Ectodermal cell (in vitro differentiated cells): ENCODE data around the gene ZNF491. TPM values are rescaled to one million over a fixed set of nuclear protein-coding genes. Genes with fewer than 3 reads are reported as not detected.
A peak's percentile ranks its signal among the peaks of the same experiment; 100 is the strongest.

Source experiments
- H3K27ac ChIP-seq: 2 replicates; pipeline ENCODE4 v1.7.0; 2013; ENCODE audit warnings: mild to moderate bottlenecking, low read depth, low read length; ENCODE audit not compliant: insufficient read depth, poor library complexity, severe bottlenecking
- H3K27me3 ChIP-seq: 2 replicates; pipeline ENCODE4 v1.7.0; 2013; ENCODE audit warnings: mild to moderate bottlenecking, low read length; ENCODE audit not compliant: insufficient read depth, control insufficient read depth, poor library complexity, severe bottlenecking
- H3K36me3 ChIP-seq: one replicate; pipeline ENCODE4 v1.7.0; 2013; ENCODE audit warnings: low read length; ENCODE audit not compliant: control insufficient read depth, insufficient read depth
- H3K4me1 ChIP-seq: one replicate; pipeline ENCODE4 v1.7.0; 2013; ENCODE audit warnings: low read length; ENCODE audit not compliant: control insufficient read depth, insufficient read depth
- H3K4me3 ChIP-seq: 2 replicates; pipeline ENCODE4 v1.7.0; 2013; ENCODE audit warnings: low read depth, low read length, control low read depth; ENCODE audit not compliant: insufficient read depth
- H3K9me3 ChIP-seq: 2 replicates; pipeline ENCODE4 v1.7.0; 2013; ENCODE audit warnings: mild to moderate bottlenecking, low read length, moderate library complexity; ENCODE audit not compliant: control insufficient read depth
- WGBS, 2 experiments: methylation state at CpG; one replicate each; pipeline ENCODE4 v1.1.7; 2013; ENCODE audit warnings: missing lambda C conversion rate in 2 of 2; 5-methylcytosine and 5-hydroxymethylcytosine counted together
- polyA plus RNA-seq, 4 experiments: library from polyadenylated mRNA; stranded (reverse); fragments of 50-300 nt; gene quantifications; one replicate each; pipeline ENCODE4 v1.2.3, GENCODE V29; 2013

The ZNF491 gene
- polyA plus RNA-seq (2013, experiment 1 of 4), result 5.2 TPM
- 8.5 TPM for polyA plus RNA-seq (2013, experiment 2 of 4)
- polyA plus RNA-seq (2013, experiment 3 of 4), result 6.1 TPM
- 5.9 TPM for polyA plus RNA-seq (2013, experiment 4 of 4)

- H3K27me3 ChIP-seq, result peaks cover 6% of the 10 kb centered on the region
- whole genome bisulfite sequencing, 2 experiments, result 1% methylated on average over 56 of the region's 56 CpGs
- peak within 1 kb of the TSS; percentile 74 for H3K4me3 ChIP-seq
- H3K27ac ChIP-seq, result peak within 1 kb of the TSS; percentile 97
- no peaks in the 10 kb centered on the region for H3K4me1 ChIP-seq
- no peaks in the 10 kb centered on the region for H3K9me3 ChIP-seq
- no peaks in the 10 kb centered on the region for H3K36me3 ChIP-seq
These were observed at the start of gene ZNF491 for GRCh38 chr19:11798391-11799330. ZNF491 (plus strand) TSS chr19:11798523; CDS start chr19:11805954, 7,431 bp downstream.

- no peak overlapping the region for H3K4me3 ChIP-seq
- H3K36me3 ChIP-seq, result no peaks in the 10 kb centered on the region
- H3K9me3 ChIP-seq, result peaks cover 4% of the 10 kb centered on the region
- H3K27ac ChIP-seq, result no peak overlapping the region
- H3K27me3 ChIP-seq, result no peaks in the 10 kb centered on the region
- H3K4me1 ChIP-seq, result no peaks in the 10 kb centered on the region
- WGBS, 2 experiments, result 69 to 82% methylated on average over 2 of the region's 2 CpGs
These were observed 48.6 kb upstream of the ZNF491 start for GRCh38 chr19:11749751-11750150.

GRCh38 chr19:11752244-11752736 lies 46.0 kb upstream of the ZNF491 start:
- Histone ChIP-seq H3K36me3 (no peaks in the 10 kb centered on the region), H3K27ac (no peak overlapping the region), H3K4me1 (no peaks in the 10 kb centered on the region), H3K9me3 (peaks cover 6% of the 10 kb centered on the region), H3K4me3 (no peak overlapping the region), H3K27me3 (no peaks in the 10 kb centered on the region)
- WGBS, 2 experiments, result 93 to 94% methylated on average over 2 of the region's 2 CpGs

GRCh38 chr19:11754663-11755062 lies 43.7 kb upstream of the ZNF491 start:
- no peak overlapping the region for H3K4me3 ChIP-seq
- 87 to 92% methylated on average over 4 of the region's 4 CpGs for WGBS, 2 experiments
- no peaks in the 10 kb centered on the region for H3K27me3 ChIP-seq
- H3K27ac ChIP-seq, result no peak overlapping the region
- peaks cover 7% of the 10 kb centered on the region for H3K9me3 ChIP-seq
- no peaks in the 10 kb centered on the region for H3K4me1 ChIP-seq
- no peaks in the 10 kb centered on the region for H3K36me3 ChIP-seq

- Histone ChIP-seq H3K27me3 (no peaks in the 10 kb centered on the region), H3K36me3 (no peaks in the 10 kb centered on the region), H3K27ac (no peak overlapping the region), H3K4me3 (no peak overlapping the region), H3K9me3 (peaks cover 7% of the 10 kb centered on the region), H3K4me1 (no peaks in the 10 kb centered on the region)
- WGBS, 2 experiments, result 70 to 79% methylated on average over 1 of the region's 1 CpG
These were observed 41.4 kb upstream of the ZNF491 start for GRCh38 chr19:11756965-11757364.

- WGBS, 2 experiments, result 82 to 84% methylated on average over 6 to 7 of the region's 7 CpGs
- Histone ChIP-seq H3K27me3 (no peaks in the 10 kb centered on the region), H3K9me3 (peaks cover 7% of the 10 kb centered on the region), H3K4me1 (no peaks in the 10 kb centered on the region), H3K36me3 (no peaks in the 10 kb centered on the region), H3K4me3 (no peak overlapping the region), H3K27ac (no peak overlapping the region)
These were observed 38.5 kb upstream of the ZNF491 start for GRCh38 chr19:11759805-11760204.

GRCh38 chr19:11763117-11763516 lies 35.2 kb upstream of the ZNF491 start:
- H3K27ac ChIP-seq, result no peak overlapping the region
- no peak overlapping the region for H3K4me3 ChIP-seq
- H3K9me3 ChIP-seq, result no peaks in the 10 kb centered on the region
- H3K4me1 ChIP-seq, result no peaks in the 10 kb centered on the region
- no peaks in the 10 kb centered on the region for H3K36me3 ChIP-seq
- WGBS, 2 experiments, result 76 to 79% methylated on average over 1 of the region's 3 CpGs
- H3K27me3 ChIP-seq, result peaks cover 9% of the 10 kb centered on the region

- Histone ChIP-seq H3K4me3 (no peak overlapping the region), H3K36me3 (no peaks in the 10 kb centered on the region), H3K27ac (no peak overlapping the region), H3K9me3 (no peaks in the 10 kb centered on the region), H3K27me3 (peaks cover 14% of the 10 kb centered on the region), H3K4me1 (no peaks in the 10 kb centered on the region)
- WGBS, 2 experiments, result 67% methylated on average over 1 of the region's 1 CpG; no CpG with 5 or more reads in 1 of the 2 experiments
These were observed 34.7 kb upstream of the ZNF491 start for GRCh38 chr19:11763611-11764010.

- 2% methylated on average over 61 of the region's 61 CpGs for WGBS, 2 experiments
- Histone ChIP-seq H3K4me1 (no peaks in the 10 kb centered on the region), H3K36me3 (no peaks in the 10 kb centered on the region), H3K27me3 (peaks cover 18% of the 10 kb centered on the region), H3K4me3 (peak within 1 kb of the TSS; percentile 59), H3K27ac (peak within 1 kb of the TSS; percentile 37), H3K9me3 (peaks cover 2% of the 10 kb centered on the region)
These were observed 31.4 kb upstream of the ZNF491 start, which contains the start of gene ZNF441 for GRCh38 chr19:11766597-11767591. ZNF441 (plus strand) TSS chr19:11767000; CDS start chr19:11767194, 194 bp downstream.
